ENCODE results near the gene TYW3. TPM values are rescaled to one million over a fixed set of nuclear protein-coding genes. Genes with fewer than 3 reads are reported as not detected.

Gene TYW3
- total RNA-seq, 1 experiment from 2014 or later, result 10.0 TPM

DNA sequence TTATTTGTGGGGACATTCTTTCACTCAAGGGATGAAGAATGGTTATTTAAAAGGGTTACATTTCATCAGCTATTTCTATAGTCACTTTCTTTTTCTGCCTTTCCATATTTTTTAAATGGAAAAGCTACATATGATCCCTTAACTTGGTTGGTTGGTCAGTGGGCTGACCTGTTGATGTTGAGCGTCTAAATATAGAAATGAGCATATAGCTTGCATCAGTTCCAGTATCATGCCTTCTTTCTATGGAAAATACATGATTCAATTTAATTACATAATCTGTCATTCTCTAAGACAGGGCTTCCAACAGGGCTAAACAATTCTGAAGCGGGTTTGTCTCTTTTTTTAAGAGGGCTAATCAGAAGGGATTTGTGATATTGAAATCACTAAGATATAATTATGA, 40.6 kb downstream of the TYW3 start:
- in situ Hi-C loops (cut with HindIII; ENCODE audit: low pct_unique_long_range_greater_than_20kb, low sequenced_read_pairs), result no loop called here
- DNase-seq (ENCODE audit: low read depth), result no peak

DNA sequence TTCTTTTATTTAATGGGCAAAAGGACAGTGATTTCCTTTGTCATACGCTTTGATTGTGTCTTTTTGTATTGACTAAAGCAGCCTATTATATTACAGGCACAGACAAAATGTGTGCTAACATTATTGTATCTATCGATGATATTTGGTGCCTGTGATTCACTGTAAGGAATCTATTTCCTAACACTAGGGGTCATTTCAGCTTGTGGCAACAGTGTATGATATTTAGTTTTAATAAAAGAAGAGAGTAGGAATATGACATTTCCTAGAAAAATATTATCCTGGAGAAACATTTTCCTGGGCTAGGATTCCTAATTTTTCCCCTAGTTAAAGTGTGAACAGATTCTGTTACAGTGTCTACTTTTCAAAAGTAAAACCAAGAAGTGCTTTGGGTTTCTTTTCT, 42.8 kb downstream of the TYW3 start:
- in situ Hi-C loops (cut with HindIII; ENCODE audit: low pct_unique_long_range_greater_than_20kb, low sequenced_read_pairs), result no loop called here

DNA sequence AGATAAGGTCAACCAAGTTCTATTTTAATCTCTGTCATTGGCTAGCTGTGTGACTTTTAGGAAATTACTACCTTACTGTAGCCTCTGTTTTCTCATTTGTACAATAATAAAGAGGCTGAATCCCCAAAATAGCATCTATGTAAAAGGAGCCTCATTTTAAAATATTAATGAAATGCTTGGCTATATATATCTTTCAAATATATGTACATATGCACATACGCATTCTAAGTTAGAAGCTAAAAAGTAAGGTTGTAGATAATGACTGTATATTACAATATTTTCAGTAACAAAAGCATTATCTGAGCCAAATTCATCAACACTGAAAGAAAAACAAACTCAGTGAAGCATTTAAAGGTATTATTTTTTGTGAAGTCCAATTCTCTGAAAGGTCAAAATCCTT, 44.6 kb downstream of the TYW3 start:
- in situ Hi-C loops (cut with HindIII; ENCODE audit: low pct_unique_long_range_greater_than_20kb, low sequenced_read_pairs), result no loop called here
- no peak for DNase-seq (ENCODE audit: low read depth)

More for the DNA sequence above, 42.8 kb downstream of the TYW3 start:
- DNase-seq (ENCODE audit: low read depth), result no peak

DNA sequence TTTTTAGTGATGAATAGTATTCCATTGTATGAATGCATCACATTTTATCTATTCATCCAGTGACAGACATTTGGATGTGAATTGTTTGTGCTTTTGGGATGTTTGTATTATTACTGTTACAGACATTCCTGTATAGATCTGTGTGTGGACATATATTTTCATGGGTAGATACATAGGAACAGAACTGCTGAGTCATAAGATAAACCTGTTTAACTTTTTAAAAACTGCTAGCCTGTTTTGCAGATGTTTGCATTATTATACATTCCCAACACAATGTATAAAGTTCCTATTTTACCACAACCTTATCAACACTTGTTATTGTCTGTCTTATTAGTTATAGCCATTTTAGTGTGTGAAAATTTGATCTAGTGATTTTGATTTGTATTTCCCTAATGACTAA, 46.8 kb downstream of the TYW3 start:
- no peak for DNase-seq (ENCODE audit: low read depth)
- in situ Hi-C loops (cut with HindIII; ENCODE audit: low pct_unique_long_range_greater_than_20kb, low sequenced_read_pairs), result no loop called here

DNA sequence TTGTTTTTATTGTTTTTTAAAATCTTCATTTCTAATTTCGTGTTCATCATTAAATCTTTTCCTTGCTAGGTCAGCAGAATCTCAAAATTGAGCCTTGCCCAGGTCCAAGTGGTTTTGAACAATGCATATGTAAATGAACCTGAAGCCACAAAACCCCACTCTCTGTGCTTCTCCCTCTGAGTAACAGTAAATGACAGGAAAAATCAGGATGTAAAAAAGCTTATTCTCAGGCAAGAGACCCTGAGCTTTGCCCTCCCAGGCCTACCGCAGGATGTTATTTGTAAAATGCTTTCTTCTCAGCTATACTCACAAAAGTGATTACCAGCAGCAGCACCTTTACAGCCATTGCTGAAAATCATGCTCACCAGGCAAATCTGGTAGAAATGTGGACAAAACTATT, 47.6 kb downstream of the TYW3 start:
- DNase-seq (ENCODE audit: low read depth), result no peak
- in situ Hi-C loops (cut with HindIII; ENCODE audit: low pct_unique_long_range_greater_than_20kb, low sequenced_read_pairs), result no loop called here

DNA sequence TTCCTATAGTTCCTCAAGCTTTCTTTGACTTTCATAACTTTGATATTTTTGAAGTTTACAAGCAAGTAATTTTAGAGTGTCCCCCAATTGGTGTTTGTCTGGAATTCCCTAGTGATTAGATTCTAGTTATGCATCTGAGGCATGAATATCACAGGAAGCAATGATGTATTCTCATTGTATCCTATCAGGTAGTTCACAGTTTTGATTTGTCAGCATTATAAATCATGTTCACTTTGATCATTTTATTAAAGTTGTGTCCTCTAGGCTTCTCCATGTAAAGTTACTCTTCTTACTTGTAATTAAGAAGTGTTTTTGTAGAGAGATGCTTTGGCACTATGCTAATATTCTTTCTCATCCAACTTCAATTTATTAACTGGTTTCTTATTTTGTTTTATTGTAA, 53.0 kb downstream of the TYW3 start:
- no peak for DNase-seq (ENCODE audit: low read depth)
- in situ Hi-C loops (cut with HindIII; ENCODE audit: low pct_unique_long_range_greater_than_20kb, low sequenced_read_pairs), result no loop called here

DNA sequence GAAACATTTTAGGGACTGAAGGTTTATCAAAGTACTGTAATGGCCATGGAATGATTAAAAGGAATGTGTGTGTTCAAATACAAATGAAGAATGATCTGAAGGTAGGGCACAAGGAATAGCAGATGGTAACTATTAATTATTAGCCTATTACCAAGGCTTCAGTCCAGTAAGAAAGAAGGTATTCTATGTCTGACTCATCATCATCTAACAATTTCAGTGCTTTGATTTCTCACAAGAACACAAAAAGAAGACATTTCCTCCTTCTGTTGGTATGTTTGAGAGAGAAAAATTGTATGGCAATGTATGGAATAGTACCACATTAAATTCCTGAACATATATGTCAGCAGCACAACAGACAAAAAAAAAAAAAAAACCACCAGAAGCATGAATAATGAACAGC, 57.5 kb downstream of the TYW3 start:
- peak; percentile 27 for DNase-seq (ENCODE audit: low read depth)
- in situ Hi-C loops (cut with HindIII; ENCODE audit: low pct_unique_long_range_greater_than_20kb, low sequenced_read_pairs), result no loop called here

DNA sequence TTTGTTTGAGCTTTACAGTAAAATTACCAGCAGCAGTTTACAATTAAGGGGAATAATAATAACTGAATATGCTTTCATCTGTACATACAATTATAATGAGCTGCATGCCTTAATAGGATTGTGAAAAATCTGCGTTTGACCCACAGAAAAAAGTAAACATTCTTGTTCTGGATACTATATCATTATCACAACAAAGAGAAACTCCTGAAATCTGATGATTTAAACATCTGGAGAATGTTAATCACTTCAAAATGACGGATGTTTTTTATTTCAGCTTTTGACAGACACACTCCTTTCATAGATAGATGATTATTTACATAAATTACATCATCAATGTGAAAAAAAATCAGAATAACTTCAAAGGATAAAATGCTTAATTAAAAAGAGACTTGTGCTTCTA, 58.5 kb downstream of the TYW3 start:
- no peak for DNase-seq (ENCODE audit: low read depth)
- in situ Hi-C loops (cut with HindIII; ENCODE audit: low pct_unique_long_range_greater_than_20kb, low sequenced_read_pairs), result no loop called here

DNA sequence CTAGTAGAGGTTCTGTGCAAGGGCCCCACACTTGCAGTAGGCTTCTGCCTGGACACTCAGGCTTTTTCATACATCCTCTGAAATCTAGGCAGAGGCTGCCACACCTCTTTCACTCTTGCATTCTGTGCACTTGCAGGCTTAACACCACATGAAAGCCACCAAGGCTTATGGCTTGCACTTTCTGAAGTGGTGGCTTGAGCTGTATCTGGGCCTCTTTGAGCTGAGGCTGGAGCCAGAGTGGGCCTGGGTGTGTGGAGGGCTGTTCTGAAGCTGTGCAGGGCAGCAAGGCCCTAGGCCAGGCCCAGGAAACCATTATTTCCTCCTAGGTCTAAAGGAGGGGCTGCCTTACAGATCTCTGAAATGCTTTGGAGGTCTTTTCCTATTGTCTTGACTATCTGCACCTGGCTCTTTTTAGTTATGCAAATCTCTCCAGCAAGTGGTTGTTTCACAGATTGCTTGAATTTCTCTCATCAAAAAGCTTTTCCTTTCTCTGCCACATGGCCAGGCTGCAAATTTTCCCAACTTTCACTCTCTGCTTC, 66.2 kb downstream of the TYW3 start:
- no peak for DNase-seq (ENCODE audit: low read depth)
- in situ Hi-C loops (cut with HindIII; ENCODE audit: low pct_unique_long_range_greater_than_20kb, low sequenced_read_pairs), result no loop called here

DNA sequence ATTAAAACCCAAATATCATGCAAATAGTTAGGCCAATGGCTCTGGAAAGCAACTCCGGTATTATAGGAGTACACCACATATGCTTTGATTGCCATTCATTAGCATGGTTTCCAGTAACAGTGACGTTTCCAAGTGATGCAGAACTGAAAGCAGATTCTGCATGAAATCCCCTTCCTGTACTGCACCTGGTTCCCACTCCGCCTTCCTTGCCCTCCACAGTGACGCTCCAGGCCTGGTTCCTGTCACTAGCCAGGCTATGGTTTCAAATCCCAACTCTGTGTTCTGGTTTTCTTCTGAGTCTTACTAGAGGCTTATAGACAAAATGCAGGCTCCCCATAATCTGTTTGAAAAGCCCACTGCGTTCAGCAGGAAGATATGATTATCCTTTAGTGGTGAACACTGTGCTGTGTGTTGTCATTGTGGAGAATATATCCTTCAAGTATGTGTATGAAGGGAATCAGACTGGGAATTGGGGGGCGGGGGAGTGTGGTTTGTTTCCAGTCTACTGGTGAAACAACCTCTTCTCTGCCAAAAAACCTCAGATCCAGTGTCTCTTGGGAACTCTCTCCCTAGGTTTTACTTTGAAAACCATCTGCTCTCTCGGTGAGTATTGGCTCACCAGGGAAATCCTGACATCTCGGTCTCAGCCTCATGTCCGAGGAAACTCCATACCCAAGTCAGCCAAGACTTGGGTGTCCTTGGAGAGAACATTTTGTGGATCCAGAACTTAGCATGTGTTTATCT, 78.7 kb downstream of the TYW3 start:
- no peak for DNase-seq (ENCODE audit: low read depth)

DNA sequence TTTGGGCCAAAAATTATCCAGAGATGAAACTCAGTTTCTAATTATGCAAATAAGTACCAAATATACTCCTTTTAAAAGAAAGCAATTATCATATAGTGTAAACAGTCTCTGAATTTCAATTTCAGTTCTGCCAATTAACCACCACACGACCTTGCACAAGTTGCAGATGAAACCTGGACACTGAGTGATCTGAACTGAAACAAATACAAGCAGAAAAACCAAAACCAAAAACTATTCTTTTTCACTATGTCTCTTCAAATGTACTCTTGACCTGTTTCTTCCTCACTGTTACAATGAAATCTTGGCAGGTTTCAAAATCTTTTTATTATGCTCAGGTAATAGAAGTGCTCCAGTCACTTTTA, 79.2 kb downstream of the TYW3 start:
- in situ Hi-C loops (cut with HindIII; ENCODE audit: low pct_unique_long_range_greater_than_20kb, low sequenced_read_pairs), result no loop called here
- DNase-seq (ENCODE audit: low read depth), result no peak

More for the DNA sequence above, 78.7 kb downstream of the TYW3 start:
- in situ Hi-C loops (cut with HindIII; ENCODE audit: low pct_unique_long_range_greater_than_20kb, low sequenced_read_pairs), result no loop called here

Other genes with a start within 250 kb of the TYW3 start
- gene LRRC53, start 220.5 kb upstream of the TYW3 start, total RNA-seq (2014; rRNA removed; shearing (Covaris generic); ENCODE audit: low replicate concordance), result not detected in 2 replicates
- not detected in 2 replicates for gene ERICH3, start 59.4 kb upstream of the TYW3 start, total RNA-seq (2014; rRNA removed; shearing (Covaris generic); ENCODE audit: low replicate concordance)
- 150 and 197 TPM in 2 replicates for gene CRYZ, start 102 bp upstream of the TYW3 start, total RNA-seq (2014; rRNA removed; shearing (Covaris generic); ENCODE audit: low replicate concordance)